Adipose tissue (tissue), 3 donors: Measurements from ENCODE around the gene ONECUT1. TPM values are rescaled to one million over a fixed set of nuclear protein-coding genes. Genes with fewer than 3 reads are reported as not detected.

Experiments
- H3K27ac ChIP-seq: one replicate; pipeline ENCODE4 v1.5.1; 2013; ENCODE audit warnings: low read depth, low read length
- WGBS, 3 donors: extraction: QIAGEN DNeasy Blood & Tissue Kit; methylation state at CpG; one replicate each; pipeline ENCODE4 v1.1.7; 2013; 5-methylcytosine and 5-hydroxymethylcytosine counted together
- polyA plus RNA-seq, 3 donors: library from polyadenylated mRNA; stranded (reverse); fragments of 200-250 nt; gene quantifications; one replicate each; pipeline ENCODE4 v1.2.3, GENCODE V29; 2013
- donor health status: healthy with polysubstance abuse.
- donor health status: Bipolar disorder and iron deficiency.
- donor health status: healthy.

ONECUT1 gene
- polyA plus RNA-seq, 3 donors, result 6.5 TPM; not detected in 2

DNA sequence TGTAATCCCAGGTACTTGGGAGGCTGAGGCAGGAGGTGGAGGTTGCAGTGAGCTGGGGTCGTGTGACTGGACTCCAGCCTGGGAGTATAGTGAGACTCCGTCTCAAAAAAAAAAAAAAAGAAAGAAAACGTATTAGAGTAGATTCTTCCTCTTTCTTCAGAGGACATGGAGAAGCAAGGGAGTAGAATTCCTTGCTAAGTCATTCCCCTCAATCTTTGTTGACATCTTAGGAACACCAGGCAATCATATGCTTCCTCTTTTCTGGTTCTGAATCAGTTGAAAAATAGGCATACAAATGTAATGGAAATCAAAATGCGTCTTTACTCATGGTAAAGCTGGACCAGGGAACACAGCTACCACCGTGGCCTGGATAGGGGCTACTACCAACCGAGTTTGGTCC is 72.7 kb downstream of the ONECUT1 start:
- WGBS, 3 donors, result 69 to 84% (median 80%) methylated on average over 5 to 6 of the region's 6 CpGs
- H3K27ac ChIP-seq, result no peak overlapping the region

DNA sequence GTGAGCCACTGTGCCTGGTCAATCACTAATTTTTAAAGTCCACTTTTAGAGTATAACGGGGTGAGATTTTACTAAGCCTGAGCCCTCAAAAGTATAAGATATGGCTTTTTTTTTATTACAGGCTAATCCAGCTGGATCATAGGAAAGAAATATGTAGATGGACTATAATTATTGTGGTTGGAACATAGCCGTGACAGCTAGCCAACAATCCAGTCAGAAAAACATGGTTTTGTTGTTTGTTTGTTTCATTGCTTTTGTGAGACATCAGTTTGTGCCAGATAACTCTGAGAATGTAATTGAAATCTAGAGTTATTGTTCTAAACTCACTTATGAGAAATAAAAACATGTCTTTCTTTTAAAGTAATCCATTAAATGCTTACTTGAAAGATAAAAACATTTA is 73.6 kb downstream of the ONECUT1 start:
- 63 to 89% (median 79%) methylated on average over 2 of the region's 2 CpGs for WGBS, 3 donors

DNA sequence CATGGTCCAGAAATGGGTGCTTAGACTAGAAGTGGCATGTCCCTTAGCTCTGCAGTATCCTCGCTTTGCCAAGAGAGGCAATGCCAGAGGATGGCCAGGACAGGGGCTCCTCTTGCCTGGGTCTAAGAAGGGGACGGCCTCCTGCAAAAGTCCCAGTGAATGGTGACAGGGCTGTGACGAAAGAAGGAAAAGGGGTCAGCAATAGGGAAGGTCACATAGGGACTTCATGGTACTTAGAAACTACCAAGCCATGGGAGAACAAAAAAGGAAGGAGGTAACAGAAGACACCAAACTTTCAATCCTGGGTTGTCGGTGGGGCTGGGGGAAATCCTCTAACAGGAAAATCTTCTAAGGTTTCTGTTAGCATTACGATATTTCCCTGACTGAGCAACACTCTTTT is 74.7 kb downstream of the ONECUT1 start:
- H3K27ac ChIP-seq, result no peak overlapping the region
- WGBS, 3 donors, result 64 to 87% (median 72%) methylated on average over 5 of the region's 5 CpGs

More for the DNA sequence above, 73.6 kb downstream of the ONECUT1 start:
- no peak overlapping the region for H3K27ac ChIP-seq

GRCh38 chr15:52714968-52715367 is 75.2 kb downstream of the ONECUT1 start:
- 51 to 76% (median 57%) methylated on average over 3 of the region's 3 CpGs for WGBS, 3 donors
- no peak overlapping the region for H3K27ac ChIP-seq

DNA sequence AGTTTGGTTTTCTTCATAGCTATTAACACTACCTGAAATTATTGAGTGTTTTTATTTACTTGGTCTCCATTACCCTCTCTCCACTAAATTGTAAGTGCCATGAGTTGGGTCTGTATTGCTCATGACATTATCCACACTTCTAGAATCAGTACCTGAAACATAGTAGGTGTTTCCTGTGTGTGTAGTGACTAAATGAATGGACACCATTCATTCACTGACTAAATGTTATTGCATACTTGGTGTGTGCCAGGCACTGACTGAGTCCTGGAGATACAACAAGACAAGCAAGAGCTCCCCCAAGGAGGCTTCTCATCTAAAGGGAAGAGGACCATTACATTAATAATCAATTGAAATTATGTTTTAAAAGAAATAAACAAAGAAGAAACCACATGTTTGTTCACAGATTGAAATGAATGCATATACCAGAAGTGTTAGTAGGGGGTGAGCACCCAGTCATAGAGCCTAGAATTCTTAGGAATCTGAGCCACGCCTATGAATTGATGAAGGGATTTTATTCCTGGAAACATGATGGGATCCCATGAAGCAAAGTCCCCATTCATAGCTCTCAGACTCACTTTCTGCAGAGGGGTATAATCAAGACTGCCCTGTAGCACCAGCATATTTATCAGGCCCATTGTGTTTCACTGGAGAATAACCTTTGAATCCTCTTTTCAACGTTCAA is 79.3 kb downstream of the ONECUT1 start:
- 72 to 84% (median 73%) methylated on average over 2 of the region's 2 CpGs for WGBS, 3 donors
- H3K27ac ChIP-seq, result no peak overlapping the region

GRCh38 chr15:52710050-52710707 is 80.0 kb downstream of the ONECUT1 start:
- H3K27ac ChIP-seq, result no peak overlapping the region
- WGBS, 3 donors, result 90 to 92% (median 91%) methylated on average over 1 of the region's 1 CpG

- WGBS, 3 donors, result 32 to 72% (median 68%) methylated on average over 10 of the region's 10 CpGs
- no peak overlapping the region for H3K27ac ChIP-seq
Observed at GRCh38 chr15:52709187-52709981, 80.8 kb downstream of the ONECUT1 start.

Other genes with a start within 250 kb of the ONECUT1 start
- gene ARPP19, start 221.3 kb downstream of the ONECUT1 start, polyA plus RNA-seq, result 10 to 100 TPM; 14.8 to 48.6 (median 39.3) TPM
- gene ATOSA, start 110.9 kb downstream of the ONECUT1 start, polyA plus RNA-seq, result 10 to 100 TPM; 19.3 to 40.6 (median 31.9) TPM